Natural killer cell (primary cell): ENCODE measurements around the gene ENTPD7. TPM values are rescaled to one million over a fixed set of nuclear protein-coding genes. Genes with fewer than 3 reads are reported as not detected.
"Not testable (repeated sequence)": the region's sequence is repeated elsewhere in the genome, so short reads cannot be mapped to it uniquely, and the experiment has no call there.

Experiments used
- ATAC-seq, 3 donors: fragments of 150-1000 bp in 2 of 3; fragments of 200-7000 bp in 1 of 3; cut with Tn5 transposase; 1 replicate in 1 of 3; 2 replicates in 2 of 3; pipeline ENCODE4 v1.10.0; 2021; ENCODE audit warnings: mild to moderate bottlenecking in 2 of 3, moderate library complexity in 2 of 3
- DNase-seq, 2 donors: peaks; one replicate each; pipeline versions ENCODE4 v3.0.0 to v3.0.0-alpha.2; 2013 to 2021; ENCODE audit warnings: mixed read lengths in 1 of 2
- H3K27ac ChIP-seq: one replicate; pipeline ENCODE4 v1.5.1; 2013; ENCODE audit warnings: mild to moderate bottlenecking, low read length
- H3K27me3 ChIP-seq: one replicate; pipeline ENCODE4 v1.6.1; 2013; ENCODE audit warnings: low read length; ENCODE audit not compliant: control insufficient read depth, insufficient read depth
- H3K36me3 ChIP-seq: one replicate; pipeline ENCODE4 v1.6.1; 2013; ENCODE audit warnings: low read length; ENCODE audit not compliant: control insufficient read depth, insufficient read depth
- H3K4me1 ChIP-seq: one replicate; pipeline ENCODE4 v1.6.1; 2013; ENCODE audit warnings: low read length; ENCODE audit not compliant: control insufficient read depth, insufficient read depth
- H3K4me3 ChIP-seq: one replicate; pipeline ENCODE4 v1.5.1; 2013; ENCODE audit warnings: low read length
- H3K9me3 ChIP-seq: one replicate; pipeline ENCODE4 v1.6.1; 2013; ENCODE audit warnings: low read length; ENCODE audit not compliant: control insufficient read depth, insufficient read depth
- H3K27ac Mint-ChIP-seq, 2 donors: one replicate each; pipeline ENCODE4 v1.8.0; 2022; ENCODE audit warnings: mild to moderate bottlenecking in 2 of 2, mixed read lengths in 2 of 2, moderate library complexity in 1 of 2
- H3K27me3 Mint-ChIP-seq, 2 donors: one replicate each; pipeline ENCODE4 v1.8.0; 2022; ENCODE audit warnings: low read depth in 2 of 2, mixed read lengths in 2 of 2
- H3K36me3 Mint-ChIP-seq: one replicate; pipeline ENCODE4 v1.8.0; 2022; ENCODE audit warnings: mixed read lengths
- H3K4me1 Mint-ChIP-seq, 2 donors: one replicate each; pipeline ENCODE4 v1.8.0; 2022; ENCODE audit warnings: mixed read lengths in 2 of 2
- H3K4me3 Mint-ChIP-seq: one replicate; pipeline ENCODE4 v1.8.0; 2022; ENCODE audit warnings: mild to moderate bottlenecking, moderate library complexity, mixed read lengths
- H3K9me3 Mint-ChIP-seq, 2 donors: one replicate each; pipeline ENCODE4 v1.8.0; 2022; ENCODE audit warnings: mixed read lengths in 2 of 2
- CTCF ChIP-seq: fragments of 200-600 bp; IDR thresholded peaks from one replicate; pipeline ENCODE4 v1.8.0; 2022; ENCODE audit warnings: antibody characterized with exemption
- WGBS: methylation state at CpG from one replicate; pipeline ENCODE4 v1.1.7; 2013; ENCODE audit warnings: missing lambda C conversion rate; ENCODE audit not compliant: insufficient coverage; 5-methylcytosine and 5-hydroxymethylcytosine counted together
- intact Hi-C: fragments of 100-400 bp; cut with micrococcal nuclease; formaldehyde crosslinking; loops from one replicate; pipeline ENCODE4 v1.14.2; 2022
- total RNA-seq, 4 donors: library from RNA; stranded (reverse); fragments of 120-200 nt in 1 of 4; gene quantifications; one replicate each; pipeline versions ENCODE4 v1.2.3 to v1.2.4, GENCODE V29; 2013 to 2022

The ENTPD7 gene
- total RNA-seq, 3 donors from 2014 or later (not counting 1 experiment from before 2014, with no cell fraction given): 3.7 to 6.3 (median 5.6) TPM

- ATAC-seq (no peak), DNase-seq (peak in 1 of 2 donors; percentile 11)
- H3K36me3 Mint-ChIP-seq: no peaks in the 10 kb centered on the region
- WGBS: 18% methylated on average over 30 of the region's 31 CpGs
- H3K4me3 Mint-ChIP-seq: peak overlapping the region; percentile 94
- H3K4me1 Mint-ChIP-seq: peaks cover 34 to 37% of the 10 kb centered on the region in 2 donors
- H3K27ac Mint-ChIP-seq: peak overlapping the region; percentile 87 to 91
- no peak for TF ChIP-seq CTCF
- H3K4me3 ChIP-seq: peak overlapping the region; percentile 52
- no peaks in the 10 kb centered on the region for H3K36me3 ChIP-seq
- H3K4me1 ChIP-seq: peaks cover 16% of the 10 kb centered on the region
- no peaks in the 10 kb centered on the region for H3K27me3 ChIP-seq
- H3K9me3 ChIP-seq: no peaks in the 10 kb centered on the region
- H3K27me3 Mint-ChIP-seq: peaks cover 3 to 15% of the 10 kb centered on the region in 2 donors
- peak overlapping the region; percentile 89 for H3K27ac ChIP-seq
- no peaks in the 10 kb centered on the region for H3K9me3 Mint-ChIP-seq
- intact Hi-C loops: no loop called here
Observed at GRCh38 chr10:99621454-99622251, 37.7 kb upstream of the ENTPD7 start.

- no peak overlapping the region for H3K4me3 ChIP-seq
- DNase-seq: no peak
- Mint-ChIP-seq H3K27me3 (peaks cover 3 to 15% of the 10 kb centered on the region in 2 donors), H3K36me3 (no peaks in the 10 kb centered on the region), H3K27ac (peak overlapping the region in 1 of 2 donors; percentile 30), H3K9me3 (no peaks in the 10 kb centered on the region), H3K4me1 (peaks cover 14 to 23% of the 10 kb centered on the region in 2 donors), H3K4me3 (peak overlapping the region; percentile 22)
- ATAC-seq: no peak
- H3K4me1 ChIP-seq: peaks cover 16% of the 10 kb centered on the region
- intact Hi-C loops: no loop called here
- H3K27me3 ChIP-seq: no peaks in the 10 kb centered on the region
- H3K27ac ChIP-seq: no peak overlapping the region
- no peak for TF ChIP-seq CTCF
- no peaks in the 10 kb centered on the region for H3K36me3 ChIP-seq
- no peaks in the 10 kb centered on the region for H3K9me3 ChIP-seq
Observed at GRCh38 chr10:99623919-99624318, 35.4 kb upstream of the ENTPD7 start.

GRCh38 chr10:99625124-99625523 is 34.2 kb upstream of the ENTPD7 start:
- H3K27ac ChIP-seq, ATAC-seq, H3K36me3 ChIP-seq, DNase-seq, H3K4me3 ChIP-seq, H3K36me3 Mint-ChIP-seq, H3K4me3 Mint-ChIP-seq, intact Hi-C loops, H3K27me3 ChIP-seq, H3K9me3 Mint-ChIP-seq, H3K9me3 ChIP-seq, H3K27ac Mint-ChIP-seq: not testable (repeated sequence)
- peaks cover 6 to 15% of the 10 kb centered on the region in 2 donors for H3K27me3 Mint-ChIP-seq
- 65% methylated on average over 3 of the region's 3 CpGs for WGBS
- H3K4me1 Mint-ChIP-seq: peaks cover 9 to 16% of the 10 kb centered on the region in 2 donors
- peaks cover 11% of the 10 kb centered on the region for H3K4me1 ChIP-seq

- ATAC-seq: no peak
- intact Hi-C loops: no loop called here
- Histone ChIP-seq H3K4me3 (no peak overlapping the region), H3K27ac (no peak overlapping the region), H3K4me1 (no peaks in the 10 kb centered on the region), H3K9me3 (no peaks in the 10 kb centered on the region), H3K36me3 (no peaks in the 10 kb centered on the region), H3K27me3 (peaks cover 2% of the 10 kb centered on the region)
- Mint-ChIP-seq H3K4me3 (no peak overlapping the region), H3K27ac (no peak overlapping the region), H3K27me3 (peaks cover 6 to 29% of the 10 kb centered on the region in 2 donors), H3K4me1 (no peaks in the 10 kb centered on the region), H3K36me3 (no peaks in the 10 kb centered on the region), H3K9me3 (no peaks in the 10 kb centered on the region)
- no peak for DNase-seq
- WGBS: 100% methylated on average over 1 of the region's 1 CpG
- no peak for TF ChIP-seq CTCF
Observed at GRCh38 chr10:99628923-99629624, 30.2 kb upstream of the ENTPD7 start.
